ENCODE data around the gene FNDC3B. TPM values are rescaled to one million over a fixed set of nuclear protein-coding genes. Genes with fewer than 3 reads are reported as not detected.
A peak's percentile ranks its signal among the peaks of the same experiment; 100 is the strongest.

Gene FNDC3B
- total RNA-seq, 1 donor = 221 TPM

DNA sequence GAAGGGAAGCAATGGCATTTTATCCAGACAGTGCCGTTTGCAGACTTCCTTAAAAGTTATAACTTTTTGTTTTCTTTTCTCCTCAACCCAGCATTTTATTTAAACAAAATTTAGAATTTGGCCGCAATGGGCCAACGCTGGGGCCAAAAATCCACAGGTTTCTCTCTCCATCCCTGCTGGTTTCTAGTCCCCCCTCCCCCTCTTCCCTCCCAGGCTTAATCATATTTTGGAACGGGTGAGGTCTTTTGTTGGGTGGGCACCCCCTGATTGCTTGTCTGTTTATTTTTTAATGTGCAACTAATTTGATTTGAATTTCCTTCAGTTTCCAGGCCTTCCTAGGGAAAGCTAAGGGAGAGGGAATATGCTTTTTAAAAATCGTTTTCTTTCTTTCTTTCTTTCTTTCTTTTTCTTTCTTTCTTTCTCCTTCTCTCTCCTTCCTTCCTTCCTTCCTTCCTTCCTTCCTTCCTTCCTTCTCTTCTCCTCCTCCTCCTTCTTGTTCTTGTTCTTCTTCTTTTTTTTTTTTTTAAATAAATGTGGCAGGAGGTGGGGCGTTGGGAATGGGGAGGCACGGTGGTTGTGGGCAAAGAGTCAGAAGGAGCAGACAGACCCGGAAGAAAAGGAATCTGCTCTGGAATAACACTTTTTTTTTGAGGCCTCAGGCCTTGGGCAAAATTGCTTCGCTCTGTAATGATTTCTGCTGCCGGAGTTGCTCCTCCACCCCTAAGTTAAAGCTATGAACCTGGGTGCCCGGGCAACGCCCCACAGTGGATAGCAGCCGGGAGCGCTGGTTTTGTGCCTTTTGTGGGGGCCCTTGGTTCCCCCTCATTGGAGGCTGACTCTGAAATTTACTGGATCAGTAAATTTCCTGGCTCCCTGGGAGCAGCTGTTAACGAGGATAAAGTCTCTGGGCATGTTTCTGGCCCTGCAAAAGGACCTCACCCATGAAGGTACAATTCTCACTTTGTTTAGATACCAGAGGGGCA lies 1.9 kb downstream of the FNDC3B start:
- TF ChIP-seq, protein P1, sequence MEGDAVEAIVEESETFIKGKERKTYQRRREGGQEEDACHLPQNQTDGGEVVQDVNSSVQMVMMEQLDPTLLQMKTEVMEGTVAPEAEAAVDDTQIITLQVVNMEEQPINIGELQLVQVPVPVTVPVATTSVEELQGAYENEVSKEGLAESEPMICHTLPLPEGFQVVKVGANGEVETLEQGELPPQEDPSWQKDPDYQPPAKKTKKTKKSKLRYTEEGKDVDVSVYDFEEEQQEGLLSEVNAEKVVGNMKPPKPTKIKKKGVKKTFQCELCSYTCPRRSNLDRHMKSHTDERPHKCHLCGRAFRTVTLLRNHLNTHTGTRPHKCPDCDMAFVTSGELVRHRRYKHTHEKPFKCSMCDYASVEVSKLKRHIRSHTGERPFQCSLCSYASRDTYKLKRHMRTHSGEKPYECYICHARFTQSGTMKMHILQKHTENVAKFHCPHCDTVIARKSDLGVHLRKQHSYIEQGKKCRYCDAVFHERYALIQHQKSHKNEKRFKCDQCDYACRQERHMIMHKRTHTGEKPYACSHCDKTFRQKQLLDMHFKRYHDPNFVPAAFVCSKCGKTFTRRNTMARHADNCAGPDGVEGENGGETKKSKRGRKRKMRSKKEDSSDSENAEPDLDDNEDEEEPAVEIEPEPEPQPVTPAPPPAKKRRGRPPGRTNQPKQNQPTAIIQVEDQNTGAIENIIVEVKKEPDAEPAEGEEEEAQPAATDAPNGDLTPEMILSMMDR (IDR thresholded peaks at IDR 0.05; ENCODE audit: insufficient read depth, low read depth, low read length) = no peak
- H3K4me3 ChIP-seq (ENCODE audit: low read depth, low read length) = peak overlapping the region; percentile 74
- peak; percentile 62 for DNase-seq (ENCODE audit: low read depth)

DNA sequence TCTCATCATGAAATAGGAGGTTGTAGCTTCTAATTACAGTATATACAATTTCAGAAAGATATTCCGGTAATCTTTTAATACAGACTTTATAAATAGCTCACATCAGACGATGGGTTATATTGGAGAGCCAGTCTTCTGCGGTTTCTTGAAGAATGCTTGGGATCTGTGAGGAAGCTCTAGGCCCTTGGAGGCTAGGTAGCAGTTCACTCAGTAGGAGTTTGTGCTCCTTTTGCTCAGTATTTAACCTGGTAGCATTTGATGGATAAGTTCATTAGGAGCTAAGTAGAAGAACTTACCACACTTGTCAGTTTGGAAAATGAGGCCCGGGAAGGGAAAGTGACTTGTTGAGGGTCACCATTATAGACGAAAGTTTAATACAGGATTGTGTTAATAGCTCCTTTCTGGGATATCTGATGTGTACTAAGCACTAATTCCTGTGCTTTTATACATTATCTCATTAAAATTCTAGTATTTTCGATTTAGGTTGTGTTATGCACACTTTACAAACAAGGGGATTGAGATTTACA lies 2.8 kb downstream of the FNDC3B start:
- peak overlapping the region; percentile 74 for H3K4me3 ChIP-seq (ENCODE audit: low read depth, low read length)
- TF ChIP-seq, protein P1 (IDR thresholded peaks at IDR 0.05; ENCODE audit: insufficient read depth, low read depth, low read length) = no peak
- DNase-seq (ENCODE audit: low read depth) = peak; percentile 68

DNA sequence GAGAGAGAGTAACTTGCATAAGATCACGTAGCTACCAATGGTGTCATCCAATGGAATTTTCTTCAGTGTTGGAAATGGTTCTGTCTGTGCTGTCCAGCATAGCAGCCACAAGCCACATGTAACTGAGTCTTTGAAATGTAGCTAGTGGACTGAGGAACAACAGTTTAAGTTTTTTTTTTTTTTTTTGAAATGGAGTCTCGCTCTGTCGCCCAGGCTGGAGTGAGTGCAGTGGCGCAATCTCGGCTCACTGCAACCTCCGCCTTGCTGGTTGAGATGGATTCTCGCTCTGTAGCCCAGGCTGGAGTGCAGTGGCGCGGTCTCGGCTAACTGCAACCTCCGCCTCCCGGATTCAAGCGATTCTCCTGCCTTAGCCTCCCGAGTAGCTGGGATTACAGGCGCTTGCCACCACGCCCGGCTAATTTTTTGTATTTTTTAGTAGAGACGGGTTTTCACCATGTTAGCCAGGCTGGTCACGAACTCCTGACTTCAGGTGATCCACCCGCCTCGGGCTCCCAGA lies 3.3 kb downstream of the FNDC3B start:
- peak; percentile 81 for DNase-seq (ENCODE audit: low read depth)
- peak overlapping the region; percentile 74 for H3K4me3 ChIP-seq (ENCODE audit: low read depth, low read length)

DNA sequence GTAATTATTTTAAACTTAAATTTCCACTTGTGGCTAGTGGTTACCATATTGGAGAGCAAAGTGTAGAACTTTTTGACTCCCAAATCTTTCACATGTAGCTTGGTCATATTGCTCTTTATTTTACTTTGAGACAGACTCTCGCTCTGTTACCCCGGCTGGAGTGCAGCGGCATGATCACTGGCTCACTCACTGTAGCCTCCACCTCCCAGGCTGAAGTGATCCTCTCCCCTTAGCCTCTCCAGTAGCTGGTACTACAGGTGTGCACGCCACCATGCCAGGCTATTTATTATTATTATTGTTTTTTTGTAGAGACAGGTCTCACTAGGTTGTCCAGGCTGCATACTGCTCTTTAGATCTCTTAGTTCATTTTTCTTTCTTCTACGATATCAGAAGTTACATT lies 3.9 kb downstream of the FNDC3B start:
- TF ChIP-seq, protein P1 (IDR thresholded peaks at IDR 0.05; ENCODE audit: insufficient read depth, low read depth, low read length) = no peak
- H3K4me3 ChIP-seq (ENCODE audit: low read depth, low read length) = peak overlapping the region; percentile 74
- DNase-seq (ENCODE audit: low read depth) = no peak

DNA sequence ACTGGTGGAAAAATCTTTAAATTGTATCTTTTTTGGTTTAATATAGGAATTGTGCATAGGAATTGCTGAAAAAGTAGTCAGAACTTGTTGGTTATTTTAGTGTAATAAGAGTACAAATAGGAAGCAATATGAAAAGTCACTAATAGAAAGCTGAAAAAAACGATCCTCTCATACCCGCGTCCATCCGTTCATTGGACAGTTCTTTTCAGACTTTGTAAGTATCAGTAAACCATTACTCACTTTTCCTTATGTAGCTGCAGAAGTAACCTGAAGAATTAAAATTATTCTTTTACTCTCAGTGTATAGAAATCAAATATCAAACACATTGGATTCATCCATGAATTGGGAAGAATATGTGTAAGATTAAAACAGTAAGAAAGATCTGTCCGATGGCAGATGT lies 4.4 kb downstream of the FNDC3B start:
- TF ChIP-seq, protein P1 (IDR thresholded peaks at IDR 0.05; ENCODE audit: insufficient read depth, low read depth, low read length) = no peak
- H3K4me3 ChIP-seq (ENCODE audit: low read depth, low read length) = peak overlapping the region; percentile 74
- no peak for DNase-seq (ENCODE audit: low read depth)

DNA sequence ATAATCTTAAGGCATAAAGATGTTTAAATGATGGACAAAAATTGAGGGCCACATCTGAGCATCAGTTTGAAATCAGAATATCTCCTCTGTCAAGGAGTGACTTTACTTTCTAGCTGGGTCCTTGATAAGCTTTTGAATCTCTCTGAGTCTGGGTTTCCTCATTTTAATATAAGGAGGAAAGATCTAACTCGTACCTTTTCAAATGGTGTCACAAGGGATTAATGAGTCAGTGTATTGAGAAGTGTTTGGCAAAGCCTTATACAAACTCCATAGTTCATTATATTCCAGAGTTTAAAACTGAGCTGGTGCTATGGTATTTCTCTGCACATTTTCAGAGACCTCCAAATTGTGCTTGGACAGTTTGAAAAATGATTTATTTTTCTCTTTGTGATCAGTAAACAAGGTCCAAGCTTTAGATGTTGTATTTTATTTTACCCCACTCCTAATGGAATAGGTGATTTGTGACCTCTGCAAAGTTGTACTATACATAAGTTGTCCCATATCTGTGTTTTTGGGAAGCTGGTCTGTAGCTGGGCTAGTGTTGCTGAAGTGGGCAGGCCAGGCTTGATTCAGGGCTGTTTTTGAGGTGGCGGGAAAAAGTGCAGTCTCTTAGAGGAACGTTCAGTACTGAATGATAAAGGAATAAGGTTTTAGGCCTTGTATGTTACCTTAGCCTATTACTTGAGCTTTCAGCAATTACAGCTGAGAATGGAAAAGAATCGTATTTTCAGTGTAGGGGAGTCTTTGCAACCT lies 5.6 kb downstream of the FNDC3B start:
- TF ChIP-seq, protein P1 (IDR thresholded peaks at IDR 0.05; ENCODE audit: insufficient read depth, low read depth, low read length) = no peak
- DNase-seq (ENCODE audit: low read depth) = no peak
- H3K4me3 ChIP-seq (ENCODE audit: low read depth, low read length) = peak overlapping the region; percentile 30
